Hepatocyte (in vitro differentiated cells): Measurements from ENCODE around the gene C22orf39. TPM values are rescaled to one million over a fixed set of nuclear protein-coding genes. Genes with fewer than 3 reads are reported as not detected.

Experiments used
- DNase-seq: peaks from one replicate; pipeline ENCODE4 v3.0.0-alpha.2; 2016; ENCODE audit warnings: low spot score
- H2AFZ ChIP-seq: fragments of 200-600 bp; sonication (generic); 2 replicates; pipeline ENCODE4 v1.6.0; 2016; ENCODE audit warnings: antibody characterized with exemption, mild to moderate bottlenecking
- H3K27ac ChIP-seq: fragments of 200-600 bp; sonication (generic); 2 replicates; pipeline ENCODE4 v1.5.1; 2016; ENCODE audit warnings: mild to moderate bottlenecking
- H3K27me3 ChIP-seq: fragments of 200-600 bp; sonication (generic); 2 replicates; pipeline ENCODE4 v1.6.1; 2016
- H3K36me3 ChIP-seq: fragments of 200-600 bp; sonication (generic); replicated peaks from 2 replicates; pipeline ENCODE4 v1.5.1; 2016; ENCODE audit warnings: low read depth; ENCODE audit not compliant: insufficient read depth
- H3K4me1 ChIP-seq: fragments of 200-600 bp; sonication (generic); 2 replicates; pipeline ENCODE4 v1.5.1; 2016; ENCODE audit warnings: mild to moderate bottlenecking, moderate library complexity; ENCODE audit not compliant: insufficient read depth
- H3K4me2 ChIP-seq: fragments of 200-600 bp; sonication (generic); 2 replicates; pipeline ENCODE4 v1.6.0; 2016
- H3K4me3 ChIP-seq: fragments of 200-600 bp; sonication (generic); 2 replicates; pipeline ENCODE4 v1.5.1; 2016; ENCODE audit warnings: mild to moderate bottlenecking
- H3K79me2 ChIP-seq: fragments of 200-600 bp; sonication (generic); 2 replicates; pipeline ENCODE4 v1.6.0; 2017; ENCODE audit warnings: mild to moderate bottlenecking
- H3K9me2 ChIP-seq: fragments of 200-600 bp; sonication (generic); replicated peaks from 2 replicates; pipeline ENCODE4 v1.6.0; 2017; ENCODE audit warnings: mild to moderate bottlenecking; ENCODE audit not compliant: insufficient read depth
- H3K9me3 ChIP-seq: fragments of 200-600 bp; sonication (generic); 2 replicates; pipeline ENCODE4 v1.5.1; 2016; ENCODE audit warnings: low read depth, mild to moderate bottlenecking
- H4K20me1 ChIP-seq: fragments of 200-600 bp; sonication (generic); 2 replicates; pipeline ENCODE4 v1.6.0; 2016; ENCODE audit warnings: mild to moderate bottlenecking; ENCODE audit not compliant: insufficient read depth, poor library complexity, severe bottlenecking
- EZH2 ChIP-seq: fragments of 200-600 bp; sonication (generic); IDR thresholded peaks from 2 replicates; pipeline ENCODE4 v1.6.1; 2016; ENCODE audit warnings: antibody characterized with exemption, mild to moderate bottlenecking, borderline replicate concordance
- EZH2phosphoT487 ChIP-seq: fragments of 200-600 bp; sonication (generic); IDR thresholded peaks from one replicate; pipeline ENCODE4 v1.6.1; 2018; ENCODE audit warnings: antibody characterized with exemption, mild to moderate bottlenecking, low read depth, moderate library complexity; ENCODE audit not compliant: unreplicated experiment, severe bottlenecking
- WGBS: methylation state at CpG from one replicate; pipeline ENCODE4 v1.1.6; 2016; ENCODE audit warnings: low lambda C conversion rate; ENCODE audit errors: missing lambda C conversion rate; 5-methylcytosine and 5-hydroxymethylcytosine counted together
- polyA plus RNA-seq: library from polyadenylated mRNA; unstranded; fragments of >200 nt; fragmentation: Nextera tagmentation; extraction: Ambion mirVana; gene quantifications from 2 replicates; pipeline ENCODE4 v1.2.1, GENCODE V29; 2016
- total RNA-seq: library from RNA; depleted of rRNA; stranded (reverse); fragments of >200 nt; gene quantifications from 2 replicates; pipeline ENCODE4 v1.2.3, GENCODE V29; 2014
- TF ChIP-seq, protein P1 (sequence below): fragments of 200-600 bp; sonication (generic); IDR thresholded peaks from 2 replicates; pipeline ENCODE4 v1.5.1; 2016; ENCODE audit warnings: antibody characterized with exemption, mild to moderate bottlenecking; ENCODE audit not compliant: poor library complexity

The C22orf39 gene
- total and polyA plus RNA-seq, 2 experiments from 2014 or later, result 29.5 to 32.4 TPM

DNA sequence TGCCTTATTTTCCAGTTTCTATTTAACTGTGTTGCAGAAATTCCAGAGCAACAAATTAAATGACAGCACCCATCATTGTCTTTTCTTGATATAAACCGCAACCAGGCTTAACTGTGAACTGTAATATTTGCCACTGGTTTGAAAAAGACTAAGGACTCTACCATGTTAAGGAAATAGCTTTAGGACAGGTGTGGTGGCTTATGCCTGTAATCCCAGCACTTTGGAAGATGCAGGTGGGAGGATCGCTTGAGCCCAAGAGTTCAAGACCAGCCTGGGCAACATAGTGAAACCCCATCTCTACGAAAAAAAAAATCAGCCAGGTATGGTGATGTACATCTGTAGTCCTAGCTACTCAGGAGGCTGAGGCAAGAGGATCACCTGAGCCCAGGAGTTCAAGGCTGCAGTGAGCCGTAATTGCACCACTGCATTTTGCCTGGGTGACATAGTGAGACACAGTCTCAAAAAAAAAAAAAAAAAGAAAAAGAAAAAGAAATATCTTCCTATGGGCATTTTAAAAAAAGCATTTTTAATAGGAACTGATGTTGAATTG lies 44.8 kb downstream of the C22orf39 start:
- TF ChIP-seq EZH2phosphoT487 (no peak), EZH2 (no peak)
- TF ChIP-seq, protein P1, sequence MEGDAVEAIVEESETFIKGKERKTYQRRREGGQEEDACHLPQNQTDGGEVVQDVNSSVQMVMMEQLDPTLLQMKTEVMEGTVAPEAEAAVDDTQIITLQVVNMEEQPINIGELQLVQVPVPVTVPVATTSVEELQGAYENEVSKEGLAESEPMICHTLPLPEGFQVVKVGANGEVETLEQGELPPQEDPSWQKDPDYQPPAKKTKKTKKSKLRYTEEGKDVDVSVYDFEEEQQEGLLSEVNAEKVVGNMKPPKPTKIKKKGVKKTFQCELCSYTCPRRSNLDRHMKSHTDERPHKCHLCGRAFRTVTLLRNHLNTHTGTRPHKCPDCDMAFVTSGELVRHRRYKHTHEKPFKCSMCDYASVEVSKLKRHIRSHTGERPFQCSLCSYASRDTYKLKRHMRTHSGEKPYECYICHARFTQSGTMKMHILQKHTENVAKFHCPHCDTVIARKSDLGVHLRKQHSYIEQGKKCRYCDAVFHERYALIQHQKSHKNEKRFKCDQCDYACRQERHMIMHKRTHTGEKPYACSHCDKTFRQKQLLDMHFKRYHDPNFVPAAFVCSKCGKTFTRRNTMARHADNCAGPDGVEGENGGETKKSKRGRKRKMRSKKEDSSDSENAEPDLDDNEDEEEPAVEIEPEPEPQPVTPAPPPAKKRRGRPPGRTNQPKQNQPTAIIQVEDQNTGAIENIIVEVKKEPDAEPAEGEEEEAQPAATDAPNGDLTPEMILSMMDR, result no peak
- Histone ChIP-seq H3K9me2 (no peaks in the 10 kb centered on the region), H4K20me1 (no peaks in the 10 kb centered on the region), H3K79me2 (no peaks in the 10 kb centered on the region), H2AFZ (no peak overlapping the region), H3K4me2 (no peak overlapping the region), H3K27me3 (no peaks in the 10 kb centered on the region), H3K36me3 (no peaks in the 10 kb centered on the region), H3K4me1 (no peaks in the 10 kb centered on the region), H3K27ac (no peak overlapping the region), H3K4me3 (no peak overlapping the region), H3K9me3 (no peaks in the 10 kb centered on the region)
- 92% methylated on average over 4 of the region's 4 CpGs for WGBS
- no peak for DNase-seq

DNA sequence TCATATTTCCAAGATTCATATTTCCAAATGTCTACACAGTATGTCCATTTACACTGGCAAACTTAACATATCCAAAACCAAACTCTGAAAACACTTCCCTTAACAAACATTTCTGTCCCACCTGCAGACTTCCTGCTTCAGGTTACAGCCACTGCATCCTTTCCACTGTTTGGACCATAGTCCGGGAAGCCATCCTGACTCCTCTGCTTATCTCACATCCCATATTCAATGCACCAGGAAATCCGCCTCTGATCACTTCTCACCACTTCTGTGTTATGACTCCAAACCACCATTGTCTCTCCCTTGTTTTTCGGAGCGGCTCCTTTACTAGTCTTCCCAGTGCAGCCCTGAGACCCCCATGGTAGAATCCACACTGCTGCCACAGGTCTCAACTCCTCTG lies 46.0 kb downstream of the C22orf39 start:
- no peaks in the 10 kb centered on the region for H3K4me1 ChIP-seq
- TF ChIP-seq EZH2phosphoT487 (no peak), EZH2 (no peak)
- TF ChIP-seq, protein P1, result no peak

DNA sequence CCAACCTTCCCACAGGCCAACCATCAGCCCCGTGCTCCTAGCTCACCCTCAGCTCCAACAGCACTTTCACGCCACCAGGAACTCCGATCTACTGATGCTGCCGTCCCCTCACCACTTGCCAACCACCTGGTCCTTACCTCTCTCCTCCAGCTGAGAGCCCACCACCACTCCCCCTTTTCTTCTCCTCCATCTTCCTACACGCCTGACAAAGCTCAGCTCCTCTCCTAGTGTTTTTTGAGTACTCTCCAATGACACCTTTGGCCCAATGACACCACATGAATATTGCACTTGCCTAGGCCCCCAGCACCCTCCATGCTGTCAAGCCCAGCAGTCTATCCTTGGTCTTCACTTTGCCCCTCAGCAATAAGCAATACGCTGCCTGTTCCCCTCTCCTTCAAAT lies 46.6 kb downstream of the C22orf39 start:
- H3K9me2 ChIP-seq, result no peaks in the 10 kb centered on the region
- no peaks in the 10 kb centered on the region for H3K27me3 ChIP-seq
- no peaks in the 10 kb centered on the region for H3K9me3 ChIP-seq
- H3K4me2 ChIP-seq, result no peak overlapping the region
- no peaks in the 10 kb centered on the region for H4K20me1 ChIP-seq
- 96% methylated on average over 6 of the region's 6 CpGs for WGBS
- H2AFZ ChIP-seq, result no peak overlapping the region
- H3K79me2 ChIP-seq, result no peaks in the 10 kb centered on the region
- no peak for TF ChIP-seq EZH2
- no peak for TF ChIP-seq EZH2phosphoT487
- H3K27ac ChIP-seq, result no peak overlapping the region
- no peaks in the 10 kb centered on the region for H3K4me1 ChIP-seq
- no peak for DNase-seq
- H3K4me3 ChIP-seq, result no peak overlapping the region
- H3K36me3 ChIP-seq, result no peaks in the 10 kb centered on the region

More for the DNA sequence above, 46.0 kb downstream of the C22orf39 start:
- WGBS, result 97% methylated on average over 4 of the region's 4 CpGs
- no peaks in the 10 kb centered on the region for H3K79me2 ChIP-seq
- H2AFZ ChIP-seq, result no peak overlapping the region
- no peaks in the 10 kb centered on the region for H3K36me3 ChIP-seq
- H3K4me3 ChIP-seq, result no peak overlapping the region
- H4K20me1 ChIP-seq, result no peaks in the 10 kb centered on the region
- no peaks in the 10 kb centered on the region for H3K27me3 ChIP-seq
- no peaks in the 10 kb centered on the region for H3K9me2 ChIP-seq
- DNase-seq, result no peak
- no peak overlapping the region for H3K27ac ChIP-seq
- no peak overlapping the region for H3K4me2 ChIP-seq
- no peaks in the 10 kb centered on the region for H3K9me3 ChIP-seq

DNA sequence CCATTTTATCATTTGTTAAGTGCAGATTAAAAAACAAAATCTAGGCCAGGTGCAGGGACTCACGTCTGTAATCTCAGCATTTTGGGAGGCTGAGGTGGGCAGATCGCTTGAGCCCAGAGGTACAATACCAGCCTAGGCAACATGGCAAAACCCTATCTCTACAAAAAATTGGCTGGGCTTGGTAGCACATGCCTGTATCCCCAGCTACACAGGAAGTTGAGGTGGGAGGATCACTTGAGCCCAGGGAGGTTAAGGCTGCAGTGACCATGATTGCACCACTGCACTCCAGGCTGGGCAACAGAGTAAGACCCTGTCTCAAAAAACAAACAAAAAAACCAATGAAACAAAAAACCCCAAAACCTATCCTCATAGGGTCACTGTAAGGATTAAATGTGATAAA lies 48.9 kb downstream of the C22orf39 start:
- Histone ChIP-seq H3K4me2 (no peak overlapping the region), H2AFZ (no peak overlapping the region), H3K27me3 (no peaks in the 10 kb centered on the region), H4K20me1 (no peaks in the 10 kb centered on the region), H3K4me1 (no peaks in the 10 kb centered on the region), H3K4me3 (no peak overlapping the region), H3K79me2 (no peaks in the 10 kb centered on the region), H3K9me3 (no peaks in the 10 kb centered on the region), H3K9me2 (no peaks in the 10 kb centered on the region), H3K36me3 (no peaks in the 10 kb centered on the region), H3K27ac (no peak overlapping the region)
- 96% methylated on average over 2 of the region's 2 CpGs for WGBS
- no peak for DNase-seq
- TF ChIP-seq EZH2 (no peak), EZH2phosphoT487 (no peak)
- TF ChIP-seq, protein P1, result no peak
